Cerebellar nuclear complex (tissue), 1 donor: Measurements from ENCODE around the gene LRRD1.
"Not testable (repeated sequence)": the region's sequence is repeated elsewhere in the genome, so short reads cannot be mapped to it uniquely, and the experiment has no call there.

Source experiments
- DNase-seq, 2 experiments: peaks; one replicate each; lab custom pipeline; 2025; lab: John Stamatoyannopoulos, UW

The LRRD1 gene

GRCh38 chr7:92178928-92179924 lies at the start of gene LRRD1:
Gene LRRD1, minus strand, starts transcription at chr7:92179142. Its CDS starts 13,940 bp downstream, at chr7:92165202.
- DNase-seq, result peak; percentile 41 to 59

GRCh38 chr7:92228742-92229141 lies 49.8 kb upstream of the LRRD1 start:
- DNase-seq, result no peak

GRCh38 chr7:92228100-92228499 lies 49.2 kb upstream of the LRRD1 start:
- DNase-seq, result no peak

- DNase-seq, result no peak
Observed at GRCh38 chr7:92226981-92227380, 48.0 kb upstream of the LRRD1 start.

GRCh38 chr7:92221766-92222165 lies 42.8 kb upstream of the LRRD1 start:
- DNase-seq, result no peak

- DNase-seq, result no peak
Observed at GRCh38 chr7:92206672-92207071, 27.7 kb upstream of the LRRD1 start.

GRCh38 chr7:92205987-92206386 lies 27.0 kb upstream of the LRRD1 start:
- no peak for DNase-seq

GRCh38 chr7:92200791-92201190 lies 21.8 kb upstream of the LRRD1 start:
- DNase-seq, result no peak

- DNase-seq, result no peak
Observed at GRCh38 chr7:92192326-92192725, 13.4 kb upstream of the LRRD1 start.

- DNase-seq, result not testable (repeated sequence)
Observed at GRCh38 chr7:92189246-92189645, 10.3 kb upstream of the LRRD1 start.

GRCh38 chr7:92184294-92184693 lies 5.4 kb upstream of the LRRD1 start:
- DNase-seq, result not testable (repeated sequence)

- no peak for DNase-seq
Observed at GRCh38 chr7:92177362-92177761, 1.6 kb downstream of the LRRD1 start.

GRCh38 chr7:92169529-92169928 lies 9.4 kb downstream of the LRRD1 start:
- DNase-seq, result not testable (repeated sequence)

- no peak for DNase-seq
Observed at GRCh38 chr7:92161271-92161670, 17.7 kb downstream of the LRRD1 start.

GRCh38 chr7:92158660-92159575 lies 20.0 kb downstream of the LRRD1 start:
- DNase-seq, result no peak

GRCh38 chr7:92156990-92157389 lies 22.0 kb downstream of the LRRD1 start:
- DNase-seq, result no peak

GRCh38 chr7:92155108-92155739 lies 23.7 kb downstream of the LRRD1 start:
- no peak for DNase-seq

- no peak for DNase-seq
Observed at GRCh38 chr7:92150450-92151017, 28.4 kb downstream of the LRRD1 start.

- DNase-seq, result no peak
Observed at GRCh38 chr7:92149736-92150239, 29.2 kb downstream of the LRRD1 start.

GRCh38 chr7:92143192-92143880 lies 35.6 kb downstream of the LRRD1 start:
- not testable (repeated sequence) for DNase-seq

- DNase-seq, result not testable (repeated sequence)
Observed at GRCh38 chr7:92142791-92143190, 36.2 kb downstream of the LRRD1 start.
